Esophagus squamous epithelium (tissue), 4 donors: ENCODE results near the gene MRPS27.

Source experiments
- POLR2A ChIP-seq, 4 donors: fragments of 450-650 bp; IDR thresholded peaks; one replicate each; pipeline ENCODE4 v1.6.1; 2017; ENCODE audit warnings: antibody characterized with exemption in 4 of 4, mild to moderate bottlenecking in 4 of 4, moderate library complexity in 3 of 4
- TF ChIP-seq, protein P1 (sequence below), 6 experiments: fragments of 450-650 bp in 4 of 6; fragments of 200-600 bp in 2 of 6; sonication (generic) in 2 of 6; IDR thresholded peaks; one replicate each; pipeline ENCODE4 v1.5.1; 2016 to 2019; ENCODE audit warnings: antibody characterized with exemption in 6 of 6, mild to moderate bottlenecking in 4 of 6, moderate library complexity in 4 of 6

DNA sequence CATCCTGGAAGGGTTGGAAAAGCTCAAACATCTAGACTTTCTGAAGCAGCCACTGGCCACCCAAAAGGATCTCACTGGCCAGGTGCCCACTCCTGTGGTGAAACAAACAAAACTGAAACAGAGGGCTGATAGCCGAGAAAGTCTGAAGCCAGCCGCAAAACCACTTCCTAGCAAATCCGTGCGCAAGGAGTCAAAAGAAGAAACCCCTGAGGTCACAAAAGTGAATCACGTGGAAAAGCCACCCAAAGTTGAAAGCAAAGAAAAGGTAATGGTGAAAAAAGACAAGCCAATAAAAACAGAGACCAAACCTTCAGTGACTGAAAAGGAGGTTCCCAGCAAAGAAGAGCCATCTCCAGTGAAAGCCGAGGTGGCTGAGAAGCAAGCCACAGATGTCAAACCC lies 125.2 kb downstream of the MRPS27 start:
- no peak for TF ChIP-seq POLR2A (IDR thresholded peaks at IDR 0.05)
- TF ChIP-seq, protein P1, sequence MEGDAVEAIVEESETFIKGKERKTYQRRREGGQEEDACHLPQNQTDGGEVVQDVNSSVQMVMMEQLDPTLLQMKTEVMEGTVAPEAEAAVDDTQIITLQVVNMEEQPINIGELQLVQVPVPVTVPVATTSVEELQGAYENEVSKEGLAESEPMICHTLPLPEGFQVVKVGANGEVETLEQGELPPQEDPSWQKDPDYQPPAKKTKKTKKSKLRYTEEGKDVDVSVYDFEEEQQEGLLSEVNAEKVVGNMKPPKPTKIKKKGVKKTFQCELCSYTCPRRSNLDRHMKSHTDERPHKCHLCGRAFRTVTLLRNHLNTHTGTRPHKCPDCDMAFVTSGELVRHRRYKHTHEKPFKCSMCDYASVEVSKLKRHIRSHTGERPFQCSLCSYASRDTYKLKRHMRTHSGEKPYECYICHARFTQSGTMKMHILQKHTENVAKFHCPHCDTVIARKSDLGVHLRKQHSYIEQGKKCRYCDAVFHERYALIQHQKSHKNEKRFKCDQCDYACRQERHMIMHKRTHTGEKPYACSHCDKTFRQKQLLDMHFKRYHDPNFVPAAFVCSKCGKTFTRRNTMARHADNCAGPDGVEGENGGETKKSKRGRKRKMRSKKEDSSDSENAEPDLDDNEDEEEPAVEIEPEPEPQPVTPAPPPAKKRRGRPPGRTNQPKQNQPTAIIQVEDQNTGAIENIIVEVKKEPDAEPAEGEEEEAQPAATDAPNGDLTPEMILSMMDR (IDR thresholded peaks at IDR 0.05): no peak
